Prostate gland (tissue), 1 donor: ENCODE data around the gene RACK1.

Experiments used
- POLR2A ChIP-seq: fragments of 450-650 bp; IDR thresholded peaks from one replicate; pipeline ENCODE4 v1.6.1; 2016; ENCODE audit warnings: antibody characterized with exemption, mild to moderate bottlenecking
- POLR2AphosphoS5 ChIP-seq: sonication (generic); formaldehyde crosslinking; IDR thresholded peaks from one replicate; pipeline ENCODE4 v1.6.1; 2017; ENCODE audit warnings: antibody characterized with exemption

DNA sequence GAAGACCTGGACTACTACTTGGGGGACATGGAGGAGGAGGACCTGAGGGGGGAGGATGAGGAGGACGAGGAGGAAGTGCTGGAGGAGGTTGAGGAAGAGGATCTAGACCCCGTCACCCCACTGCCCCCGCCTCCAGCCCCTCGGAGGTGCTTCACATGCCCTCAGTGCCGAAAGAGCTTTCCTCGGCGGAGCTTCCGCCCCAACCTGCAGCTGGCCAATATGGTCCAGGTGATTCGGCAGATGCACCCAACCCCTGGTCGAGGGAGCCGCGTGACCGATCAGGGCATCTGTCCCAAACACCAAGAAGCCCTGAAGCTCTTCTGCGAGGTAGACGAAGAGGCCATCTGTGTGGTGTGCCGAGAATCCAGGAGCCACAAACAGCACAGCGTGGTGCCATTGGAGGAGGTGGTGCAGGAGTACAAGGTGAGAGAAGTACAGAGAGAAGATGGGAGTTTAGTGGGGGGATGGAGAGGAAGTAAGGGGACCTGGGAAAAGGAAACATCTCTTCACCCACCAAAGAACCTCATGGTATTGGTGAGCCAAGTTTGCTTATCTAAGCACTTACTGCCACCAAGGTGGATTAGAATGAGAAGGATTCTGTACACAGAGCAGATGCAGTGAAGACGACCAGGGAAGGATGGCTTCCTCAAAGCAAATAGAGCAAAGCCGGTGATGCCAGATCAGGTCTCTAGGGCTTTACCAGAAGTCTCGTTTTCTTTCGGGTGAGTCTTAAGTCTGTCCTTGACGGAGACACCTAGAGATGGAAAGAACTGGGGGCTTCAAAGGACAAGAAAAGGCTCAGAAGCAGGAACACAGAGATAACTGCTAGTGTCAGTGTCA is 19.1 kb downstream of the RACK1 start:
- TF ChIP-seq POLR2AphosphoS5 (no peak), POLR2A (no peak)
